ENCODE measurements around the gene CLSTN2. TPM values are rescaled to one million over a fixed set of nuclear protein-coding genes. Genes with fewer than 3 reads are reported as not detected.

The CLSTN2 gene
- total RNA-seq, 1 donor, result 7.3 TPM

GRCh38 chr3:140438736-140439470 lies 503.9 kb downstream of the CLSTN2 start:
- H3K4me3 ChIP-seq (ENCODE audit: low read depth, low read length), result no peak overlapping the region
- no peak for DNase-seq (ENCODE audit: low read depth)
- no peak for TF ChIP-seq CTCF (IDR thresholded peaks at IDR 0.05; ENCODE audit: insufficient read depth, low read depth, low read length)

- H3K4me3 ChIP-seq (ENCODE audit: low read depth, low read length), result no peak overlapping the region
- TF ChIP-seq CTCF (IDR thresholded peaks at IDR 0.05; ENCODE audit: insufficient read depth, low read depth, low read length), result no peak
- no peak for DNase-seq (ENCODE audit: low read depth)
Observed at GRCh38 chr3:140439527-140439926, 504.5 kb downstream of the CLSTN2 start.

- no peak for TF ChIP-seq CTCF (IDR thresholded peaks at IDR 0.05; ENCODE audit: insufficient read depth, low read depth, low read length)
- no peak overlapping the region for H3K4me3 ChIP-seq (ENCODE audit: low read depth, low read length)
- DNase-seq (ENCODE audit: low read depth), result no peak
Observed at GRCh38 chr3:140440446-140440845, 505.5 kb downstream of the CLSTN2 start.

- no peak overlapping the region for H3K4me3 ChIP-seq (ENCODE audit: low read depth, low read length)
- DNase-seq (ENCODE audit: low read depth), result peak; percentile 5
- no peak for TF ChIP-seq CTCF (IDR thresholded peaks at IDR 0.05; ENCODE audit: insufficient read depth, low read depth, low read length)
Observed at GRCh38 chr3:140441006-140441405, 506.0 kb downstream of the CLSTN2 start.

- TF ChIP-seq CTCF (IDR thresholded peaks at IDR 0.05; ENCODE audit: insufficient read depth, low read depth, low read length), result no peak
- no peak overlapping the region for H3K4me3 ChIP-seq (ENCODE audit: low read depth, low read length)
- DNase-seq (ENCODE audit: low read depth), result no peak
Observed at GRCh38 chr3:140442621-140443020, 507.6 kb downstream of the CLSTN2 start.

GRCh38 chr3:140443073-140443472 lies 508.1 kb downstream of the CLSTN2 start:
- no peak for DNase-seq (ENCODE audit: low read depth)
- no peak overlapping the region for H3K4me3 ChIP-seq (ENCODE audit: low read depth, low read length)
- no peak for TF ChIP-seq CTCF (IDR thresholded peaks at IDR 0.05; ENCODE audit: insufficient read depth, low read depth, low read length)

GRCh38 chr3:140443806-140444205 lies 508.8 kb downstream of the CLSTN2 start:
- no peak for DNase-seq (ENCODE audit: low read depth)
- TF ChIP-seq CTCF (IDR thresholded peaks at IDR 0.05; ENCODE audit: insufficient read depth, low read depth, low read length), result no peak
- H3K4me3 ChIP-seq (ENCODE audit: low read depth, low read length), result no peak overlapping the region

Measured in fibroblast of villous mesenchyme (primary cell).